ENCODE results near the gene RAB3IP.

RAB3IP gene

GRCh38 chr12:69738351-69739286 lies at the start of gene RAB3IP:
Gene RAB3IP, plus strand, starts transcription at chr12:69738860. Its CDS starts 16,549 bp downstream, at chr12:69755409.
- DNase-seq = peak; percentile 90

- no peak for DNase-seq
These were observed 49.0 kb upstream of the RAB3IP start for GRCh38 chr12:69689638-69690037.

GRCh38 chr12:69694123-69694522 lies 44.5 kb upstream of the RAB3IP start:
- DNase-seq = no peak

DNA sequence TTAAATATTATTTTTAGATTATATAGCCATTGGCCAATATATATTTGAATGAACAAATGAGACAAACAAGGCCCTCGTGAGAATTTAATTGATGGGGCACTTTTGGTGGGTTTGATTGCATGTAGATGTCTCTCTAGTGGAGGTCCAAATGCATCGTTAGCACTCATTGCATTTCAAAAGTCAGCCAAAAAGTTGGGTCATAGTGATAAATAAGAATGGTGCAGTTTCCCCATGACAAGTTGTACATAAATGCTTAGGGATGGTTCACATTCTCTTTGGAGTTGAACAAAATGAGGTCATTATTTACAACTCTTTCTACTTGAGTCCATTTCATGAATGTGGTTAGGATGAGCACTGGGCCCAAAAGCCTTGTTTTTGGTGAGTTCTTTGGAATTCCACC lies 40.6 kb upstream of the RAB3IP start:
- no peak for DNase-seq

DNA sequence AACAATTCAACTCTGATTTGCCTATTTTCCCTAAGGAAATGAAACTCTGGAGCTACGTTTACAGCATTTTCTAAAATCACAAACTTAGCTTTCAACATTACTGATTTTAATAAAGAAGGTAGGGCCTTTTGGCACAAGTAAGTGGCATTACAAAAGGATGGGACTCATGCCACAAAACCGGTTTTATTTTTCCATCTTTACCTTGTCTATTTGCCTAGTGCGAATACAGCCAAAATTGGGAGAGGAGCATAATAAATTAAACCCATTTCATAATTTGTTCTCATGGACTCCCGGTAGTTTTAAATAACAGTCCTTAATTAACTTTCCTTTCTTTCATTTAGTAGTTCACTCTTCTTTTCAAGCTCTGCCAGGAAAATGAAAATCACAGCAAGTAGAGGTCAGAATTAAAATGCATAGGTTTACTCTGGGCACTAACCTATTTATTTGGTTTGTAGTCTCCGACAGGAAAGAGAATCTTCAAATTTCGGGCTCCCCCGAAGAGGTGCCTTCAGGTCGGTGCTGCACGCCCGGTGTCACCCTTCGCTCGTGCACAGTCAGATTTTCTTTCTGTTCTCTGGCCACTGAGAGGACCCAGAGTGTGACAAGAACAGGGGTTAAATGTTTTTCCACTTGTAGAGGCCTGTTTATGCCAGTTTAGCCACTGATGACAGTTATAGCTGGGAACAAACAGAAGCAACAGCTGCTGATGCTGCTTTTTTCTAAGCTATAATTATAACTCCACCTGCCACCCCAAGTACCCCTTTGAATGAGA lies 39.7 kb upstream of the RAB3IP start, which contains the start of gene BEST3:
Gene BEST3 (minus strand): TSS at position 535 of the 772 bp plus-strand sequence. CDS start 1,505 bp downstream, outside the sequence.
- peak; percentile 89 for DNase-seq

DNA sequence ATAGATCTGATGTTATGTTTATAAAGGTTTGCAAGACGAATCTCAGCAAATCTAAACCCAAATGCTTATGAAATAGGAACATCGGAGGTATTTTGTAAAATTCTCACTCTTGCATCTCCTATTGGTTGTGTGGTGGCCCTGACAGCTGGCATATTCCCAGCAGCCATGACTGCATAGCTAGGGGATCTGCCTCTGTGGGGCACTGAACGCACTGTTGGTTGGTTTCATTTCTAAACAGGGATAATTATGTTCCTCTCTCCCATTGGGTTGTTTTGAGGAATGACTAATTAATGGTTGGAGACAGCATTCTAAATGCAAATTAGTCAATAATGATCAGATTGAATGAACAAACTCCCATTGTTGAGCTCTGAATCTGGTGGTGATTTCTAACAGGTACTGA lies 36.8 kb upstream of the RAB3IP start:
- no peak for DNase-seq

DNA sequence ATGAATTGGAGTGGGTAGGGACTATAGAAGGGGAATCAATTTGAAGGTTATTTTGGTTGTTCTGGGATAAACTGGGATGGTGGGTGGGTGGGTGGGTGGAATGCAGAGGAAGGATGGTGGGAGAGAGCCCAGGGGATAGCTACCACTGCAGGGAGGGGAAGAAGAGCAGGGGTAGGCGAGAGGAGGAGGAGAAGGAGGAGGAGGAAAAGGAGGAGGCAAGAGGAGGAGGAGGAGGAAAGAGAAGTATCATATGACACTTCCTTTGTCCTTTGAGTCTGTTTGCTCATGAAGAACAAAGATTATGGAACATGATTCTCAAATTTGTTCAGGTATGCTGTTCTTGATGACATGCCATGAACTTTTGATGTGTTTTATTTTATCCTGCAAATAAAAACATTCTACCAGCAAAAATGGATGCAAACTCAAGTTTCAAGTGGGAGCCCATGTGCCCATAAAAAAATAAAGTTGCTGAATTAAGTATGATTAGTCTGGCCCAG lies 35.5 kb upstream of the RAB3IP start:
- DNase-seq = no peak

DNA sequence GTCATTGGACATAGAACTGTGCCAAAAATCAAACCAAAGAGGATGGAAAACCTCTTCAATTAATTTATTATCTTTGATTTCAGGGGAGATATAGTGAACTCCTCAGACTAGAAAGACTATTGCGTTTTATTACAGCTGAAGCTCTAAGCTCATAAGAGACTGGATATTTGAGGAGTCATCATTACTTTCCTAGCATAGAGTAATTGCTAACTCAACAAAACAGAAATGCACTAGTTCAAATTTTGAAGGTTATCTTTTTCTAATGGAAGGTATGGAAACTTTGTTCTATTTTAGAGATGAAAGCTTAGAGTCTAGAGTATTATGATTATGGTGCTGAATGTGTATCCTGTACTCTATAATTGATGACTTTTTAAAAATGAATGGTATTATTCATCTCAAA lies 34.3 kb upstream of the RAB3IP start:
- DNase-seq = no peak

DNA sequence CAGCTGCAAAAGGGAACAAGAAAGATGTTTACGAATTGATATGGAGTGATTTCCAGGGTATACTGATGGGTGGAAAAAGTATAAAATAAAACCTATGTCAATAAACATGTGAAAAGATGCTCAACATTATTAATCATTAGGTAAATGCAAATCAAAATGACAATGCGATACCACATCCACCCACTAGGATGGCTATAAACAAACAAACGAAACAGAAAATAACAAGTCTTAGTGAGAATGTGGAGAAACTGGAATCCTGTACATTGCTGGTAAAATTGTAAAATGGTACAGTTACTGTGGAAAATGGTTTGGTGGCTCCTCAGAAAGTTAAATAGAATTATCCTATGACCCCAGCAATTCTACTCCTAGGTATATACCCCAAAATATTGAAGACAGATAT lies 30.0 kb upstream of the RAB3IP start:
- DNase-seq = no peak

DNA sequence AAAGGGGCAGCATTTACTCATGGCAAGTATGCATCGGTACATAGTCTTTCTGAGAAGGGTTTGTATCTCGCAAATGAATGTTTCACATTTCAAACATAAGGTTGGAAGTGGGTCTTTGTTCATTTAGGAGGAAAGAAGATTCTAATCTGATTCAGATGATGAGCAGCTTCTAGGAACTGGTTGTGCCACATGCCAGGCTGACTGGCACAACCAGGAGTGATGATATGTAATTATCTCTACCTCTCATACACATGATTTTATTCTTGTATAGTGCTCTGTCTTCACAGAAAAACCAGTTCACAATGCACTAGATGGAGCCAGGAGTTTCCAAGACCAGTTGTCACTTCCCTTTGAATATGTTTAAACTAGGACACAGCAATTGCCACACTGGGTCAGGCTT lies 25.8 kb upstream of the RAB3IP start:
- DNase-seq = no peak

GRCh38 chr12:69714542-69714941 lies 24.1 kb upstream of the RAB3IP start:
- DNase-seq = no peak

DNA sequence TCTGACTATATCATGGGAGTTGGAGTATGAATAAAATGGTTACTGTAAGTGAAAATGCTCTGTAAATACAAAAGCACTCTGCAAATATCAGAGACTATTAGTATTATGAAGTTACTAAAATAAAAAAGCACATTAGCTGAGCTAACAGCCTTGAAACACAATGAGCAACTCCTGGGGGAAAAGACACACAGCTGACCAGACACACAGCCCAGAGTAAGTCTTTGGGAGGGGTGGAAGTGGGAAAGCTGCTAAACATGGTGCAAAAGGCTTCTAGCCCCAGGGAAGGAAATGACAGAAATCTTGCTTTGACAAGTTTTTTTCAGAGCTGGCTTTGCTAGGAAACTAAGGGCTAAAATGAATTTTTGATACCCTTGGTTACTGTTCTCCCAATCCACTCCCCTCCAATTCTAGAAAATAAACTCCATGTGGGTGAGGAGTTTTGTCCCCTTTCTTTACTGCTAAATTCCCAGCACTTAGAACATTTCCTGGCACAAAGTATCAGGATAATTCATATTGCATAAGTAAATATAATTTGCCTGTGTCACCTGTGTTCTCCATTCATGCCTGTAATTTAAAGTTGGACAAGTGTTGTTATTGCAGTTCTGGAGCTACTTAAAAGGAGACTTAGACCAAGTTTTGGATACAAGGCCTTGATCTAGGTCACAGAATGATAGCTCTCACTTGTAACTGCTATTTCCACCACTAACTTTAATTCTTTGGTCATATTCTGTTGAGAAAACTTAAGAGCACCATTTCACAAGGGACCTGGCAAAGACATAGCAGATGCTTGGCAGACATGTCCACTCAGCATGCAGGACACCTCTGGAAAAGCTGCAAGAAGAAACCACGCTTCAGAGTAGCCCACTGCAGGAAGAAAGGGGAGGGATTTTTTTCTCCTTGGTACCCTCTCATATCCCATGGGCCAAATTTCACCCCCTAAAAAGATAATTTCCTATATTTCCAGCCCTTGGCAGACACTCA lies 19.0 kb upstream of the RAB3IP start:
- DNase-seq = no peak

GRCh38 chr12:69720750-69721149 lies 17.9 kb upstream of the RAB3IP start:
- DNase-seq = no peak

DNA sequence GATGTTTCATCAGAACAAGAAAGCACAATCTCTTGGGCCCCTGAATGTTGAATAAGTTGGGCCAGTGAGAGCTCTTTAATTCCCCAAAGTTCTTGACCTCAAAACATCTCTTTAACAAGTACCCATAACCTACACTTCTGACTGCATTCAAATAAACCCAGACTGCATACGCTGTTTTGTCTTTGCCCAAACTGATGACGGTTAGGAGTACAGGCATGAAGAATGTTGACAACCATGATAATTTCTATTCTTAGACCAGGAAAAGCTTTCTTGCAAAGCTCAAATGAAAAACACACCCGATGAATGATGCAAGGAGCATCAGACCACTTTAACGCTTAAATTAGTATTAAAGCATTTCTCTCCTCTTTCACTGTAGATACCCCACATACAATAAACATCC lies 11.7 kb upstream of the RAB3IP start:
- DNase-seq = no peak

DNA sequence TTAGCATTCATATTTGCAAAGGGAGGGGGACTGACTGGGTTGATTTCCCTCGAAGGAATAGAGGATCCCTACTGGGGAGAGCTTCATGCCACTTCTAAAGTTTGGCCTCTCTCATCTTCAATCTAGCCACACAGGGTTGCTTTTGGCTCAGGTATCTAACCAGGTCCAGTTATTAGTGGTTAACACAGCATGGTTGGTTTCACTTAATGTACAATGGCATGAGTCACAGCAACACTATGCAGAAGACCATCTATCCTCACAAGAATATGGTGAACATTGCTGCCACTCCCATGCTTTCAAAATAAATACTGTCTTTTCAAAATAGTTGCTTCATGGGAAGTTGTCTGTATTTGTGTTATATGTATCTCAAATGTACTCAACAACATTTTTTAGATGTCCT lies 6.6 kb upstream of the RAB3IP start:
- no peak for DNase-seq

- no peak for DNase-seq
These were observed 5.0 kb upstream of the RAB3IP start for GRCh38 chr12:69733638-69734037.

DNA sequence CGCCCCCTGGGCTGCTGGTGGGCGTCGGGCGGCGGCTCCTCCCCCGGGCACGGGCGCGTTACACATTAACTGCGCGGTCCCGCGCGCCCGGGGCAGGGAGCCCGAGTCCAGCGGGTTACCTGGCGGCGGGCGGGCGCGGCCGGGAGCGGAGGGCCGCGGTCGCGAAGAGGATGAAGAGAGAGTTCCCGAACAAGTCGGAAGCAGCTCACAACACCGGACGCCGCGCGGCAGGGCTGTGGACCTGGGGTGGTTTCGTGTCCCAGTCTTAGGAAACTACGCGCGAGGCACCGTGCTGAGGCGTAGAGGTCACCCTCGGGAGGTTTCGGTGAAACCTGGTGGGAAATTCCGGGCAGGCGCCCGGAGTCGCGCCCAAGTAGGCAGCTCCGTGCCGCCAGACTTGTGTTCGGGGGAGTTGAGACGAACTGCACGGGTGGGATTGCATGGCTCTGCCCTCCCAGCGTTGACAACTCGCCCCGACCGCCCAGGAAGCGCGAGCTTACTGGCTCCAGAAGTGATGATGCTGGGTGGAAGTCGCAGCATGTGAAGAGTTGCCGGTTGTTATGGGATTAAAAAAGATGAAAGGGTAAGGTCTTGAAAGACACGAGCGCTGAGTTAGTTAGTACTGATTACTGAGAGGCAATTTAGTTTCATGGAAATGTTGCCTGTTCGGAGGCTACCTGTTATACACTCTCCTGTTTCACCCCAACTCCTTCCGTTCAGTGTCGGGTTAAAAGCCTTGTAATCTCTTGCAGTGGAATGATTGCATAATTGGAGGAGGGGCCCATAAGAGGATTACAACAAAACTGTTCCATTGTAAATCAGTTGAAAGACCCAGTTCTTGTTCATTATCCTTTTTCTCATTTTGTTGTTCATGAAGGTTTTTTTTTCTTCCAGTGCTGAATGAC lies 879 bp downstream of the RAB3IP start:
- peak; percentile 59 for DNase-seq

GRCh38 chr12:69744109-69744508 lies 5.4 kb downstream of the RAB3IP start:
- no peak for DNase-seq

DNA sequence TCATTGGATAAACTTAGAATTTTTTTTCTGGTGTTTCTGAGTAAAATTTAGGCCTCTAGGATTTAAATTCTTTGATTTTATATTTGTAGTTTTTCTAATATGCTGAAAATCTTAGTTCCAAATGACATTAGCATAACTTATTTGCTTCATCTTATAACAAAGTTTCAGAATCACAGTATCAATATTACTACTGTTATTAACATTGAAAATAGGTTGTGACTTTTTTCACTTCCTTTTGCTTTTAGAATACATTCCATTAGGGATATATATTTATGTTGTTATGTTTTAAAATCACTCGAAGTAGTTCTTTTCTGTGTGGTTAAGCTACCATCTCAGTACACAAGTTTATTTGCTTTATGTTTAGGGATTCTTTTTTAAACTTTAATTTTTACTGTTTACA lies 12.8 kb downstream of the RAB3IP start:
- DNase-seq = no peak

- DNase-seq = no peak
These were observed 16.6 kb downstream of the RAB3IP start for GRCh38 chr12:69755302-69755701.

- no peak for DNase-seq
These were observed 17.6 kb downstream of the RAB3IP start for GRCh38 chr12:69756088-69756755.

All from NCI-H2227 treated with DMSO at 0.1 percent for 48 hours (cell line).